Upper lobe of left lung (tissue), 4 donors: Measurements from ENCODE around the gene TMEM54.

Source experiments
- EP300 ChIP-seq, 4 donors: sonication (generic); formaldehyde crosslinking; IDR thresholded peaks; one replicate each; pipeline ENCODE4 v1.5.1; 2017; ENCODE audit warnings: antibody characterized with exemption in 4 of 4, control low read depth in 2 of 4
- TF ChIP-seq, protein P1 (sequence below), 6 experiments: fragments of 450-650 bp in 4 of 6; fragments of 200-600 bp in 2 of 6; sonication (generic) in 2 of 6; IDR thresholded peaks; one replicate each; pipeline ENCODE4 v1.5.1; 2016 to 2019; ENCODE audit warnings: antibody characterized with exemption in 6 of 6

GRCh38 chr1:32898958-32899357 lies 2.2 kb downstream of the TMEM54 start:
- TF ChIP-seq, protein P1, sequence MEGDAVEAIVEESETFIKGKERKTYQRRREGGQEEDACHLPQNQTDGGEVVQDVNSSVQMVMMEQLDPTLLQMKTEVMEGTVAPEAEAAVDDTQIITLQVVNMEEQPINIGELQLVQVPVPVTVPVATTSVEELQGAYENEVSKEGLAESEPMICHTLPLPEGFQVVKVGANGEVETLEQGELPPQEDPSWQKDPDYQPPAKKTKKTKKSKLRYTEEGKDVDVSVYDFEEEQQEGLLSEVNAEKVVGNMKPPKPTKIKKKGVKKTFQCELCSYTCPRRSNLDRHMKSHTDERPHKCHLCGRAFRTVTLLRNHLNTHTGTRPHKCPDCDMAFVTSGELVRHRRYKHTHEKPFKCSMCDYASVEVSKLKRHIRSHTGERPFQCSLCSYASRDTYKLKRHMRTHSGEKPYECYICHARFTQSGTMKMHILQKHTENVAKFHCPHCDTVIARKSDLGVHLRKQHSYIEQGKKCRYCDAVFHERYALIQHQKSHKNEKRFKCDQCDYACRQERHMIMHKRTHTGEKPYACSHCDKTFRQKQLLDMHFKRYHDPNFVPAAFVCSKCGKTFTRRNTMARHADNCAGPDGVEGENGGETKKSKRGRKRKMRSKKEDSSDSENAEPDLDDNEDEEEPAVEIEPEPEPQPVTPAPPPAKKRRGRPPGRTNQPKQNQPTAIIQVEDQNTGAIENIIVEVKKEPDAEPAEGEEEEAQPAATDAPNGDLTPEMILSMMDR (IDR thresholded peaks at IDR 0.05), result no peak
- TF ChIP-seq EP300 (IDR thresholded peaks at IDR 0.05), result no peak
